Thoracic aorta (tissue), 2 donors: ENCODE results near the gene CTCFL. TPM values are rescaled to one million over a fixed set of nuclear protein-coding genes. Genes with fewer than 3 reads are reported as not detected.
A peak's percentile ranks its signal among the peaks of the same experiment; 100 is the strongest.

Experiments
- ATAC-seq: fragments of 150-250 bp; one replicate; pipeline ENCODE4 v1.8.0; 2017; ENCODE audit warnings: low read depth; ENCODE audit not compliant: insufficient number of reproducible peaks, low FRiP score
- DNase-seq: peaks from one replicate; pipeline ENCODE4 v3.0.0-alpha.2; 2020; ENCODE audit warnings: low spot score
- H3K27ac ChIP-seq, 2 donors: fragments of 200-600 bp; sonication (generic); 1 replicate in 1 of 2; 2 replicates in 1 of 2; pipeline ENCODE4 v1.5.1; 2016; ENCODE audit warnings: mild to moderate bottlenecking in 2 of 2, moderate library complexity in 2 of 2
- H3K27me3 ChIP-seq: fragments of 200-600 bp; sonication (generic); replicated peaks from 2 replicates; pipeline ENCODE4 v1.6.0; 2016; ENCODE audit warnings: mild to moderate bottlenecking; ENCODE audit not compliant: insufficient read depth
- H3K36me3 ChIP-seq: fragments of 200-600 bp; sonication (generic); one replicate; pipeline ENCODE4 v1.5.1; 2016
- H3K4me1 ChIP-seq, 2 donors: fragments of 200-600 bp; sonication (generic); 1 replicate in 1 of 2; 2 replicates in 1 of 2; pipeline versions ENCODE4 v1.5.1 to v1.6.0; 2016; ENCODE audit warnings: low read depth in 2 of 2, mild to moderate bottlenecking in 1 of 2; ENCODE audit not compliant: control insufficient read depth in 1 of 2
- H3K4me3 ChIP-seq: fragments of 200-600 bp; sonication (generic); 2 replicates; pipeline ENCODE4 v1.5.1; 2016; ENCODE audit warnings: mild to moderate bottlenecking
- H3K9me3 ChIP-seq: fragments of 200-600 bp; sonication (generic); 2 replicates; pipeline ENCODE4 v1.5.1; 2016
- total RNA-seq, 2 donors: library from RNA; depleted of rRNA; stranded (reverse); fragments of >200 nt; gene quantifications; one replicate each; pipeline versions ENCODE4 v1.1.0 to v1.2.3, GENCODE V29; 2016
- TF ChIP-seq, protein P1 (sequence below): fragments of 200-600 bp; sonication (generic); IDR thresholded peaks from one replicate; pipeline ENCODE4 v1.5.1; 2019; ENCODE audit warnings: antibody characterized with exemption

The CTCFL gene
- total RNA-seq, 2 donors from 2014 or later: not detected

DNA sequence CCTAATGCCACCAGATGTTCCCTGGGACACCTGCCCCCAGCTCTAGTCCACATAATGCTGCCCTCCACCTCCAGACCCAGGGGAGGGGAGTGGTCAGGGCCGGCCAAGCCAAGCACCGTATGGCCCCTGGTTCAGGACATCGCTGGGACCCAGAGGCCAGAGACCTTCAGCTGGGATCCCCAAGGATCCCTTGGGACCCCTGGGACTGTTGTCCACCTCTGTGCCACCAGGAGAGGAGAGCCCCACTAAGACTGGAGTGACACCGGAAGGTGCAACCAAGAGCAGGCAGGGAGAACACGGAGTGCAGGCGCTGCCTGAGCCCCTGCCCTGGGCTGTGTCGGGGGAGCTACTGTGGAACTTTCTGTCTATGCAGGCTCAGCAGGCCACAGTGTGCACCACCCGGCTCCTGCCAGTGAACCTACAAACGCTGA lies 43.6 kb downstream of the CTCFL start:
- Histone ChIP-seq H3K4me3 (peak overlapping the region; percentile 40), H3K27me3 (no peaks in the 10 kb centered on the region), H3K9me3 (no peaks in the 10 kb centered on the region), H3K36me3 (no peaks in the 10 kb centered on the region), H3K4me1 (peaks cover 5 to 11% of the 10 kb centered on the region in 2 donors), H3K27ac (no peak overlapping the region)
- DNase-seq: no peak
- TF ChIP-seq, protein P1, sequence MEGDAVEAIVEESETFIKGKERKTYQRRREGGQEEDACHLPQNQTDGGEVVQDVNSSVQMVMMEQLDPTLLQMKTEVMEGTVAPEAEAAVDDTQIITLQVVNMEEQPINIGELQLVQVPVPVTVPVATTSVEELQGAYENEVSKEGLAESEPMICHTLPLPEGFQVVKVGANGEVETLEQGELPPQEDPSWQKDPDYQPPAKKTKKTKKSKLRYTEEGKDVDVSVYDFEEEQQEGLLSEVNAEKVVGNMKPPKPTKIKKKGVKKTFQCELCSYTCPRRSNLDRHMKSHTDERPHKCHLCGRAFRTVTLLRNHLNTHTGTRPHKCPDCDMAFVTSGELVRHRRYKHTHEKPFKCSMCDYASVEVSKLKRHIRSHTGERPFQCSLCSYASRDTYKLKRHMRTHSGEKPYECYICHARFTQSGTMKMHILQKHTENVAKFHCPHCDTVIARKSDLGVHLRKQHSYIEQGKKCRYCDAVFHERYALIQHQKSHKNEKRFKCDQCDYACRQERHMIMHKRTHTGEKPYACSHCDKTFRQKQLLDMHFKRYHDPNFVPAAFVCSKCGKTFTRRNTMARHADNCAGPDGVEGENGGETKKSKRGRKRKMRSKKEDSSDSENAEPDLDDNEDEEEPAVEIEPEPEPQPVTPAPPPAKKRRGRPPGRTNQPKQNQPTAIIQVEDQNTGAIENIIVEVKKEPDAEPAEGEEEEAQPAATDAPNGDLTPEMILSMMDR: no peak
- ATAC-seq: no peak

GRCh38 chr20:57480444-57481160 lies 44.3 kb downstream of the CTCFL start:
- ATAC-seq (no peak), DNase-seq (no peak)
- Histone ChIP-seq H3K27ac (no peak overlapping the region), H3K4me3 (peak overlapping the region; percentile 40), H3K9me3 (no peaks in the 10 kb centered on the region), H3K27me3 (no peaks in the 10 kb centered on the region), H3K36me3 (no peaks in the 10 kb centered on the region), H3K4me1 (peaks cover 5 to 11% of the 10 kb centered on the region in 2 donors)
- TF ChIP-seq, protein P1: no peak

DNA sequence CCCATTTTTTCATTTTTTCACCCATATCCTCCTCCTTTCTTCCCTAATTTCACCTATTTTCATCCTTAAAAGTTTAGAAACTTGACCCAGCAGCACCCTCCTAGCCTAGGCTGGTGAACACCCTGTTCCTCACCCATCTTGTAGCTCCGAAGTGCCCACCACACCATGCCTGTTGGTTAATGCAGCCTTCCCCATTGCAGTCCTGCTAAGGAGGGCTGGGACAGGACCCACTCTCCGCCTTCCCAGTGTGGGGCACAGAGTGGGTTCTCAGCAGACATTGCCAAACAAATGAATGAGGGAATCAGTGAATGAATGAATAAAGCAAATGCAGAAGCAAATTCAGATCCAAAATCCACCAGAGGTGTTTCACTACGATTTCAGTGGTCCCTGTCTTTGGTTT lies 45.7 kb downstream of the CTCFL start:
- DNase-seq (no peak), ATAC-seq (no peak)
- H3K27me3 ChIP-seq: no peaks in the 10 kb centered on the region
- H3K4me3 ChIP-seq: no peak overlapping the region
- H3K36me3 ChIP-seq: no peaks in the 10 kb centered on the region
- no peak overlapping the region for H3K27ac ChIP-seq
- no peaks in the 10 kb centered on the region for H3K9me3 ChIP-seq
- peaks cover 5 to 11% of the 10 kb centered on the region in 2 donors for H3K4me1 ChIP-seq
- TF ChIP-seq, protein P1: no peak

DNA sequence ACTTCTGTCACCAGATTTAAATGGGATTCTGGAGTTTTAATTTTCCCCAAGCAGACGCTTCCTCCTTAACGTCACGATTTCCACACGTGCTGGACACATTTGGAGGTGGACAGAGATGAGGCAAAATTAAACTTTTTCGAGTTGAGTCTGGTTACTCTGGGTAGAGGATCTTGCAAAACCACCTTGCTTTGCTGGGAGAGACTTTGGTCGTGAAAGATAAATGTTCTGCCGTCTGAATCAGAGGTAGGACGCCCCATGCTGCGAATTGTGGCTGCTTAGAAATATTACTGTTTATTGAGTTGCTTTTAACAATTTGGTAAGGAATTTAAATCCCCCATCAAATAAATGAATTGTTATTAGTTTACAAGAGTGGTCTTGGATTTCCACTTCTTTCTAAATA lies 46.8 kb downstream of the CTCFL start:
- Histone ChIP-seq H3K9me3 (no peaks in the 10 kb centered on the region), H3K4me1 (peaks cover 5 to 11% of the 10 kb centered on the region in 2 donors), H3K27ac (no peak overlapping the region), H3K4me3 (no peak overlapping the region), H3K27me3 (no peaks in the 10 kb centered on the region), H3K36me3 (no peaks in the 10 kb centered on the region)
- TF ChIP-seq, protein P1: no peak
- DNase-seq: no peak
- ATAC-seq: no peak

GRCh38 chr20:57476641-57477461 lies 48.1 kb downstream of the CTCFL start:
- no peak overlapping the region for H3K27ac ChIP-seq
- no peak overlapping the region for H3K4me3 ChIP-seq
- peaks cover 5 to 11% of the 10 kb centered on the region in 2 donors for H3K4me1 ChIP-seq
- DNase-seq (no peak), ATAC-seq (no peak)
- no peaks in the 10 kb centered on the region for H3K36me3 ChIP-seq
- H3K27me3 ChIP-seq: no peaks in the 10 kb centered on the region
- TF ChIP-seq, protein P1: no peak
- no peaks in the 10 kb centered on the region for H3K9me3 ChIP-seq
